ENCODE results near the gene PLCD1.

PLCD1 gene

DNA sequence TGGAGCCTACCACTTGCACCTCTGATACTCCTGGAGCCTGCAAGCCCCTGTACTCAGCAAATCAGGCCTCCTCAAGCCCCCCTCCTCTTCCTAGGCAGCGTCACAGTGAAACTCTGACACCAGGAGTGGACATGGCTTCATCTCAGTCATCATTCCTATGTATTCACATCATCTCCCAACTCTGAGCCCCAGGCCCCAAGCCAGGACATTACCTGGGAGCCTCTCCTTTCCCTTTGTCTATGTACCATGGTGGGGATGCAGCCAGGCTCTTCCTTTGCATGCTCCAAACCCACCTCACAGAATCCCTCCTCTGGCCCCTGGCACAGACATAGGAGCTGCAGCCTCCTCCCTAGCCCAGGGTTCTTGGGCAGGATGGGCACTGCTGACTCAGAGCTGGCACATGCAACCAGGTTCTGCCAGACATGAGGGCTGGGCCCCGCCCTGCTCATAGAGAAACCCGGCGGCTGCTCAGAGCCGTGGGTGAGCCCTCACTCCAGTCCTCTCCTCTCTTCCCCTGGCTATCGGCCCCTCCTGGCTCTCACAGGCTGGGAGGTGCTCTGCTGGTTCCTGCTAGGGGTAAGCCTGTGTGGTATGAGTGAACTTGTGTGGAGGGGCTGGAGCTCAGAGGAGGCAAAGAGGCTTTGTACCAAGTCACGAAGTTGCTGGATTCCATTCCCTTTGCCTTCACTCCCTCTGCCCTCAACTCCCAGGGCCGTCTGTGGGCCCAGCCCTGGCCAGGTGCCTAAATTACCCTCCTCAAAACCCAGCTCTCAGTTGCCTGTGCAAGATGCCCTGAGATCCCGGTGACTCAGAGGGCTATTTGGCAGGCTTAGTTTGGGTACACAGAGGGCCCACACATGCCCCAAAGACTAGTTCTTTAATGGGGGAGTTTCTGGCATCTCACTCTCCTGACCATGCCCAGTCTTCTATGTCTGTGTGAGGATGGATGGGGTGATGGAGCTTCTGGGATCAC, 1.9 kb upstream of the PLCD1 start:
- Histone ChIP-seq H3K36me3 (replicated peaks; ENCODE audit: insufficient read depth, low read length) (no peaks in the 10 kb centered on the region), H3K4me3 (ENCODE audit: low read length) (no peak overlapping the region), H4K20me1 (ENCODE audit: insufficient read depth, low read length) (no peaks in the 10 kb centered on the region), H3K79me2 (ENCODE audit: low read length) (no peaks in the 10 kb centered on the region), H3K9ac (ENCODE audit: low read length) (no peak overlapping the region), H3K27me3 (replicated peaks; ENCODE audit: insufficient read depth, low read length) (peaks cover 5% of the 10 kb centered on the region; the same call in 1 of the 2 replicates), H3K9me3 (replicated peaks; ENCODE audit: insufficient read depth, low read length) (no peaks in the 10 kb centered on the region), H3K27ac (ENCODE audit: low read length) (no peak overlapping the region), H2AFZ (ENCODE audit: low read length) (no peak overlapping the region), H3K4me1 (ENCODE audit: low read length) (no peaks in the 10 kb centered on the region), H3K4me2 (ENCODE audit: low read depth, low read length) (no peak overlapping the region), H3F3A (ENCODE audit: insufficient read depth, low read length) (no peaks in the 10 kb centered on the region), H3K9me2 (replicated peaks; ENCODE audit: insufficient read depth, low read length) (no peaks in the 10 kb centered on the region)
- TF ChIP-seq, protein P1, sequence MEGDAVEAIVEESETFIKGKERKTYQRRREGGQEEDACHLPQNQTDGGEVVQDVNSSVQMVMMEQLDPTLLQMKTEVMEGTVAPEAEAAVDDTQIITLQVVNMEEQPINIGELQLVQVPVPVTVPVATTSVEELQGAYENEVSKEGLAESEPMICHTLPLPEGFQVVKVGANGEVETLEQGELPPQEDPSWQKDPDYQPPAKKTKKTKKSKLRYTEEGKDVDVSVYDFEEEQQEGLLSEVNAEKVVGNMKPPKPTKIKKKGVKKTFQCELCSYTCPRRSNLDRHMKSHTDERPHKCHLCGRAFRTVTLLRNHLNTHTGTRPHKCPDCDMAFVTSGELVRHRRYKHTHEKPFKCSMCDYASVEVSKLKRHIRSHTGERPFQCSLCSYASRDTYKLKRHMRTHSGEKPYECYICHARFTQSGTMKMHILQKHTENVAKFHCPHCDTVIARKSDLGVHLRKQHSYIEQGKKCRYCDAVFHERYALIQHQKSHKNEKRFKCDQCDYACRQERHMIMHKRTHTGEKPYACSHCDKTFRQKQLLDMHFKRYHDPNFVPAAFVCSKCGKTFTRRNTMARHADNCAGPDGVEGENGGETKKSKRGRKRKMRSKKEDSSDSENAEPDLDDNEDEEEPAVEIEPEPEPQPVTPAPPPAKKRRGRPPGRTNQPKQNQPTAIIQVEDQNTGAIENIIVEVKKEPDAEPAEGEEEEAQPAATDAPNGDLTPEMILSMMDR (IDR thresholded peaks at IDR 0.05; ENCODE audit: low read length), result no peak
- TF ChIP-seq EZH2 (optimal IDR thresholded peaks at IDR 0.05; ENCODE audit: low read depth, low read length), result no peak
- TF ChIP-seq EZH2phosphoT487 (IDR thresholded peaks at IDR 0.05; ENCODE audit: low read length), result no peak
- no peak for DNase-seq

DNA sequence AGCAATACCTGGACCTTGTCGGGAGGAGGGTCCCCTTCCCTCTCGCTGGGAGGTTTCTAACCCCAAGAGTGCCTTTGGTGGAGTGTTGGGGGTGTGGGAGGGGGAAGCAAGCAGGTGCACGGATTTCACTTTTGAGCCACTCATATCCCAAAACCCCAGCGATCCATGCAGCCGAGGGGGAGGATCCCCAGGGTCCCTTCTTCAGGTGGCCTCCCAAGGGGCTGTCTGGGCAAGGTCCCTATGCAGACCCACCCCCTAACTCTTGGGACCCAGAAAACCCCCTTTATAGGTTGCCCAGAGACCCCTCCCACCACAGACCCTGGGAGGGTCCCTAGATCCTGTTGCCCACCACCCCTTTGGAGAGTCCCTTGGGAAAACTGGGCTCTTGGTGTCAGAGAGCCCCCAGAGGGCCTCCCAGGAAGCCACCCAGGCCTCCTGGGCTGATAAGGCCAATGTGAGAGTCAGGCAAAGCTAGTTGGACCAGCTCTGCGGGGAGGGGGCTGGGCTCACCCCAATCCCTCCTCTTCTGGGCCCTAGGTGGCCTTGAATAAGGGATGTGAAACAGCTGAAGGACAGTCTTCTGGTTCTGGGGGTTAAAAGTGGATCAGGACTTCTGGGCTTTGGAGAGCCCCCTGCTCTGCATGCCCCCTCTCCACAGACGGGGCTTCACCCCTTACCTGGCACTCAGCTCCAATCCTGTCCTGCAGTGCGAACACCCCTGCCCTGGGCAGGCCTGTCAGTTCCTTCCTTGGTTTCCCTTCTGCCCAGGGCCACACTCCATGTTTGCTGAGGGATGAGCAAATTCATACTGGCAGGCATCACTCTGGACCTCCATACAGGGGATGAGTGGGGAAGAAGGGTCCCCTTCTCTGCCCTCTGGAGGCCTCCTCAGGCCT, 932 bp upstream of the PLCD1 start:
- peaks cover 5% of the 10 kb centered on the region; the same call in 1 of the 2 replicates for H3K27me3 ChIP-seq (replicated peaks; ENCODE audit: insufficient read depth, low read length)

More for the DNA sequence above, 932 bp upstream of the PLCD1 start:
- Histone ChIP-seq H3K36me3 (replicated peaks; ENCODE audit: insufficient read depth, low read length) (no peaks in the 10 kb centered on the region), H3F3A (ENCODE audit: insufficient read depth, low read length) (no peaks in the 10 kb centered on the region), H3K4me3 (ENCODE audit: low read length) (peak overlapping the region; percentile 43), H4K20me1 (ENCODE audit: insufficient read depth, low read length) (no peaks in the 10 kb centered on the region), H3K79me2 (ENCODE audit: low read length) (no peaks in the 10 kb centered on the region), H2AFZ (ENCODE audit: low read length) (peak overlapping the region; percentile 48; the same call in 1 of the 2 replicates), H3K9ac (ENCODE audit: low read length) (no peak overlapping the region), H3K4me2 (ENCODE audit: low read depth, low read length) (peak overlapping the region; percentile 77; the same call in 1 of the 2 replicates), H3K27ac (ENCODE audit: low read length) (no peak overlapping the region), H3K4me1 (ENCODE audit: low read length) (peaks cover 5% of the 10 kb centered on the region; the same call in 1 of the 2 replicates), H3K9me3 (replicated peaks; ENCODE audit: insufficient read depth, low read length) (no peaks in the 10 kb centered on the region), H3K9me2 (replicated peaks; ENCODE audit: insufficient read depth, low read length) (no peaks in the 10 kb centered on the region)
- TF ChIP-seq EZH2phosphoT487 (IDR thresholded peaks at IDR 0.05; ENCODE audit: low read length), result no peak
- TF ChIP-seq, protein P1 (IDR thresholded peaks at IDR 0.05; ENCODE audit: low read length), result no peak
- TF ChIP-seq EZH2 (optimal IDR thresholded peaks at IDR 0.05; ENCODE audit: low read depth, low read length), result no peak
- DNase-seq, result no peak

Data from MM.1S (cell line).